DOHH2 (cell line): ENCODE measurements around the gene CDK6.

Experiments used
- EZH2phosphoT487 ChIP-seq: fragments of 200-600 bp; sonication (generic); IDR thresholded peaks from 2 replicates; pipeline ENCODE4 v1.6.1; 2017; ENCODE audit warnings: borderline replicate concordance, mild to moderate bottlenecking, antibody characterized with exemption, low read length, moderate library complexity, mixed read lengths
- TF ChIP-seq, protein P1 (sequence below): fragments of 200-600 bp; sonication (generic); IDR thresholded peaks from one replicate; pipeline ENCODE4 v1.5.1; 2014; ENCODE audit warnings: antibody characterized with exemption, mild to moderate bottlenecking, low read depth, low read length; ENCODE audit not compliant: poor library complexity, severe bottlenecking

DNA sequence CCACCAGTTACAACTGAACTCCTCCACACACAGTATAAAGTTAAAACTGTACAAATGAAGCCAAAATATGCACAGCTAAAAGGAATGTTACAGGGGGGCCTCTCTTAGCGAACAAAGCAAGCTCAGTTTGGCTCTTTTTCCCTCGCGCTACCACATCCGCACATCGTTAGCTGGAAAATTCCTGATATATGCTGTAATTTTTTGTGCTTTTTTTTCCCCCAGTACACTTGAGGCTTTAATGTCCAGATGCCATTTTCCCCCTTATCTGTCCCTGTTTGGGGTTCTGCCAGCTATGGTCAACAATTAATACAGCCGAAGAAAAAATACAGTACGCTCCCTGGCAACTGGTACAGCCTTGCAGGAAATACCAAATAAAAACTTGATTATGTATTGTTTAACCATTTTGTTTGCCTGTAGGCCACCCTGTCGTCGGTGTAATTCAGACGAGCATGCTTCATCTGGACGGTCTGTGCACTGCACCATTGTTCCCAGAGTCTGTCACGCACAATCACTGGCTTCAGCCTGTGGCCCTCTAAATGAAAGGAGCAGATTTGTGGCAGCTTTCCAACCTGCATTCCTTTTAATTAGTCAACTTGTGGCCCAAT, 138.0 kb downstream of the CDK6 start:
- TF ChIP-seq, protein P1, sequence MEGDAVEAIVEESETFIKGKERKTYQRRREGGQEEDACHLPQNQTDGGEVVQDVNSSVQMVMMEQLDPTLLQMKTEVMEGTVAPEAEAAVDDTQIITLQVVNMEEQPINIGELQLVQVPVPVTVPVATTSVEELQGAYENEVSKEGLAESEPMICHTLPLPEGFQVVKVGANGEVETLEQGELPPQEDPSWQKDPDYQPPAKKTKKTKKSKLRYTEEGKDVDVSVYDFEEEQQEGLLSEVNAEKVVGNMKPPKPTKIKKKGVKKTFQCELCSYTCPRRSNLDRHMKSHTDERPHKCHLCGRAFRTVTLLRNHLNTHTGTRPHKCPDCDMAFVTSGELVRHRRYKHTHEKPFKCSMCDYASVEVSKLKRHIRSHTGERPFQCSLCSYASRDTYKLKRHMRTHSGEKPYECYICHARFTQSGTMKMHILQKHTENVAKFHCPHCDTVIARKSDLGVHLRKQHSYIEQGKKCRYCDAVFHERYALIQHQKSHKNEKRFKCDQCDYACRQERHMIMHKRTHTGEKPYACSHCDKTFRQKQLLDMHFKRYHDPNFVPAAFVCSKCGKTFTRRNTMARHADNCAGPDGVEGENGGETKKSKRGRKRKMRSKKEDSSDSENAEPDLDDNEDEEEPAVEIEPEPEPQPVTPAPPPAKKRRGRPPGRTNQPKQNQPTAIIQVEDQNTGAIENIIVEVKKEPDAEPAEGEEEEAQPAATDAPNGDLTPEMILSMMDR, result no peak
- TF ChIP-seq EZH2phosphoT487, result no peak
